Loucy (cell line): ENCODE measurements around the gene CACTIN.

ENCODE experiments used
- CTCF ChIP-seq: fragments of 200-600 bp; sonication (generic); conservative IDR thresholded peaks from 2 replicates; pipeline ENCODE4 v1.5.1; 2014; ENCODE audit warnings: mild to moderate bottlenecking, antibody characterized with exemption, low read length
- EZH2phosphoT487 ChIP-seq: fragments of 200-600 bp; IDR thresholded peaks from 2 replicates; pipeline ENCODE4 v1.6.1; 2018; ENCODE audit warnings: antibody characterized with exemption, mild to moderate bottlenecking, moderate library complexity, borderline replicate concordance

GRCh38 chr19:3614858-3615505, 11.6 kb downstream of the CACTIN start:
- TF ChIP-seq CTCF (no peak), EZH2phosphoT487 (no peak)
